ENCODE data around the gene ADRA1B.
A peak's percentile ranks its signal among the peaks of the same experiment; 100 is the strongest.

Gene ADRA1B

DNA sequence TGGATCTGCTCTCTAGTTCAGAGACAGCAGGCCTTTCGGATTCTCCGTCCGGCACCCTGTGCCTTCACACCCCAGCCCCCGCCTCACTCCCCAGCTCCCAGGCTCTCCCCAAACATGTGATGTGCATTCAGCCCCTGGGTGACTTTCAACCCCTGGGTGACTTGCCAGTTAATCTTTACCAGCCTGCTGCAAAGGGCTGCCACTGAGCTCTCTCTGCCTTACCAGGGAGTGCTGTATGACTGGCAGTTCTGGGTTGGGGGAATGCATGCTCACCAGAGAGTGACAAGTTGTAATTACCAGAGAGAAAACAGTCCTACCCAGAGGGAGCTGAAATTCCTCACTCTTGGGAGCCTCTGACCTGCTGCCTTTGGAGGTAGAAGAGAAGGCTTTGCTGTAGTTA lies 4.9 kb upstream of the ADRA1B start:
- Histone ChIP-seq H3K4me3 (ENCODE audit: low read length) (no peak overlapping the region), H3K9me3 (ENCODE audit: control insufficient read depth, low read length) (no peaks in the 10 kb centered on the region), H3K9ac (ENCODE audit: low read length) (peak overlapping the region; percentile 69), H3K4me1 (ENCODE audit: control insufficient read depth, insufficient read depth, low read length) (peaks cover 86% of the 10 kb centered on the region), H3K36me3 (ENCODE audit: control insufficient read depth, insufficient read depth, low read length, severe bottlenecking) (no peaks in the 10 kb centered on the region), H3K27me3 (replicated peaks; ENCODE audit: control insufficient read depth, insufficient read depth, low read length) (no peaks in the 10 kb centered on the region)
- DNase-seq (ENCODE audit: low read depth), result peak; percentile 19

GRCh38 chr5:159912033-159912800 lies 4.1 kb upstream of the ADRA1B start:
- Histone ChIP-seq H3K36me3 (ENCODE audit: control insufficient read depth, insufficient read depth, low read length, severe bottlenecking) (no peaks in the 10 kb centered on the region), H3K9me3 (ENCODE audit: control insufficient read depth, low read length) (no peaks in the 10 kb centered on the region), H3K4me1 (ENCODE audit: control insufficient read depth, insufficient read depth, low read length) (peaks cover 84% of the 10 kb centered on the region), H3K4me3 (ENCODE audit: low read length) (peak overlapping the region; percentile 45), H3K9ac (ENCODE audit: low read length) (peak overlapping the region; percentile 69), H3K27me3 (replicated peaks; ENCODE audit: control insufficient read depth, insufficient read depth, low read length) (no peaks in the 10 kb centered on the region)
- DNase-seq (ENCODE audit: low read depth), result peak; percentile 85

GRCh38 chr5:159913048-159913447 lies 3.2 kb upstream of the ADRA1B start:
- H3K27me3 ChIP-seq (replicated peaks; ENCODE audit: control insufficient read depth, insufficient read depth, low read length), result no peaks in the 10 kb centered on the region
- H3K9me3 ChIP-seq (ENCODE audit: control insufficient read depth, low read length), result no peaks in the 10 kb centered on the region
- H3K4me3 ChIP-seq (ENCODE audit: low read length), result peak overlapping the region; percentile 45
- DNase-seq (ENCODE audit: low read depth), result peak; percentile 93
- H3K4me1 ChIP-seq (ENCODE audit: control insufficient read depth, insufficient read depth, low read length), result peaks cover 81% of the 10 kb centered on the region
- H3K36me3 ChIP-seq (ENCODE audit: control insufficient read depth, insufficient read depth, low read length, severe bottlenecking), result no peaks in the 10 kb centered on the region
- peak overlapping the region; percentile 69 for H3K9ac ChIP-seq (ENCODE audit: low read length)

DNA sequence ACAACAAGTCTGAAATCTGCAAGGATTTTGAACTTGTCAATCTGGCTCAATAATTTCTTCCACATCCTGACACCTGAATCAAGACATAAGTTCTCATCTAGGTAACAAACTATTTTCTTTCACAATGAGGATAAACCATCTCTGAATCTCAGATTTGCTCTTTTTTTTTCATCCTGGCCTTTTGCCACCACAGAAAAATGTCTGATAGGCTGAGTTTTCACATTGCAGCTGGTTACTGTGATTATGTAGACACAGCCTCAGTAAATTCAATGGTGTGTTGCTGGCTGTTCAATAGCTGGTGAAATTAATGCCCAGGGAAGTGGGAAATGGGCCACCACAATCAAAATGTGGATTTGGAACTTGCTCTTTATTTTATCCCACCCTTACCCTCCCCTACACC lies 2.8 kb upstream of the ADRA1B start:
- H3K27me3 ChIP-seq (replicated peaks; ENCODE audit: control insufficient read depth, insufficient read depth, low read length), result no peaks in the 10 kb centered on the region
- no peak overlapping the region for H3K4me3 ChIP-seq (ENCODE audit: low read length)
- no peaks in the 10 kb centered on the region for H3K9me3 ChIP-seq (ENCODE audit: control insufficient read depth, low read length)
- H3K36me3 ChIP-seq (ENCODE audit: control insufficient read depth, insufficient read depth, low read length, severe bottlenecking), result no peaks in the 10 kb centered on the region
- peak overlapping the region; percentile 32 for H3K9ac ChIP-seq (ENCODE audit: low read length)
- peaks cover 81% of the 10 kb centered on the region for H3K4me1 ChIP-seq (ENCODE audit: control insufficient read depth, insufficient read depth, low read length)
- DNase-seq (ENCODE audit: low read depth), result peak; percentile 49

- Histone ChIP-seq H3K27me3 (replicated peaks; ENCODE audit: control insufficient read depth, insufficient read depth, low read length) (peaks cover 6% of the 10 kb centered on the region), H3K4me3 (ENCODE audit: low read length) (peak overlapping the region; percentile 77), H3K4me1 (ENCODE audit: control insufficient read depth, insufficient read depth, low read length) (peaks cover 49% of the 10 kb centered on the region), H3K9me3 (ENCODE audit: control insufficient read depth, low read length) (no peaks in the 10 kb centered on the region), H3K9ac (ENCODE audit: low read length) (peak overlapping the region; percentile 69), H3K36me3 (ENCODE audit: control insufficient read depth, insufficient read depth, low read length, severe bottlenecking) (no peaks in the 10 kb centered on the region)
- no peak for DNase-seq (ENCODE audit: low read depth)
Measured at GRCh38 chr5:159916841-159917761, 819 bp downstream of the ADRA1B start.

DNA sequence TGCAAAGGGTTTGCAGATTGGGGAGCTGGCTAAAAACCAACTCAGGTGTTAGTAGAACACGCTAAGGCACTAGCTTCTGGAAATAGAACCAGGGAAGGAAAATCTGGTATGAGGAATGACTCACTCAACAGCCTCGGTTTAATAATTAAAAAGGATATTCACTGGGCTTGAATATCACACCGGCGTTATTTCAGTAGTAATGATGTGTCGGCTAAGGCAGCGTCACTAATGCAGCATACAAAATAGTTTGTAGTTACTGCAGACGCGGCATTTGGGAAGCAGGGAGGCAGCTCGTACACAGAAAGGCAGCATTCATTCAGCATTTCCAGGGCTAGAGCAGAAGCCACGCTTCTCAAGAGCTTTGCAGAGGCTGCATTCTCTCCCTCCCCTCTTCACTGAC lies 1.7 kb downstream of the ADRA1B start:
- H3K4me1 ChIP-seq (ENCODE audit: control insufficient read depth, insufficient read depth, low read length), result peaks cover 40% of the 10 kb centered on the region
- H3K36me3 ChIP-seq (ENCODE audit: control insufficient read depth, insufficient read depth, low read length, severe bottlenecking), result no peaks in the 10 kb centered on the region
- H3K9ac ChIP-seq (ENCODE audit: low read length), result peak overlapping the region; percentile 63
- H3K9me3 ChIP-seq (ENCODE audit: control insufficient read depth, low read length), result no peaks in the 10 kb centered on the region
- H3K4me3 ChIP-seq (ENCODE audit: low read length), result peak overlapping the region; percentile 77
- H3K27me3 ChIP-seq (replicated peaks; ENCODE audit: control insufficient read depth, insufficient read depth, low read length), result peaks cover 6% of the 10 kb centered on the region
- no peak for DNase-seq (ENCODE audit: low read depth)

GRCh38 chr5:159921721-159922120 lies 5.4 kb downstream of the ADRA1B start:
- Histone ChIP-seq H3K4me1 (ENCODE audit: control insufficient read depth, insufficient read depth, low read length) (peaks cover 19% of the 10 kb centered on the region), H3K9me3 (ENCODE audit: control insufficient read depth, low read length) (no peaks in the 10 kb centered on the region), H3K36me3 (ENCODE audit: control insufficient read depth, insufficient read depth, low read length, severe bottlenecking) (no peaks in the 10 kb centered on the region), H3K4me3 (ENCODE audit: low read length) (no peak overlapping the region), H3K27me3 (replicated peaks; ENCODE audit: control insufficient read depth, insufficient read depth, low read length) (peaks cover 13% of the 10 kb centered on the region), H3K9ac (ENCODE audit: low read length) (no peak overlapping the region)
- DNase-seq (ENCODE audit: low read depth), result no peak

DNA sequence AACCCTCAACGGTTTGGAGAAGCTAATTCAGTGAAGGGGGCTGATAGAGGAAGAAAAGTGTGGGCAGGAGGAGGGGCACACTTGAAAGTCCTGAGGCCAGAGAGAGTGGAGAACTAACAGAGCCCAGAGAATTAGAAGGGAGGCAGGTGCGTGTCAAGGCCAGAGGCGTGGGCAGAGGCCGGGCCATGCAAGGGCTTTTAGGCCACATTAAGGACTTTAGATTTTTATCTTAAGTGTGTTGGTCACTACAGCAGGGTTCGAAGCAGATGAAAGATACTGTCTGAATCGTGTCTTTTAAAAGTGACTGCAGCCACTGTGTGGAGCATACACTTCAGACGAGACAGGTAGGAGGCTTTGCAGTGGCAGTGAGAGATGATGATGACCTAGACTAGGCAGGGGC lies 6.7 kb downstream of the ADRA1B start:
- Histone ChIP-seq H3K27me3 (replicated peaks; ENCODE audit: control insufficient read depth, insufficient read depth, low read length) (peaks cover 13% of the 10 kb centered on the region), H3K4me3 (ENCODE audit: low read length) (no peak overlapping the region), H3K9ac (ENCODE audit: low read length) (no peak overlapping the region), H3K4me1 (ENCODE audit: control insufficient read depth, insufficient read depth, low read length) (peaks cover 15% of the 10 kb centered on the region), H3K36me3 (ENCODE audit: control insufficient read depth, insufficient read depth, low read length, severe bottlenecking) (no peaks in the 10 kb centered on the region), H3K9me3 (ENCODE audit: control insufficient read depth, low read length) (no peaks in the 10 kb centered on the region)
- DNase-seq (ENCODE audit: low read depth), result no peak

GRCh38 chr5:159928122-159928909 lies 12.0 kb downstream of the ADRA1B start:
- peak; percentile 71 for DNase-seq (ENCODE audit: low read depth)
- H3K27me3 ChIP-seq (replicated peaks; ENCODE audit: control insufficient read depth, insufficient read depth, low read length), result peaks cover 7% of the 10 kb centered on the region
- H3K4me3 ChIP-seq (ENCODE audit: low read length), result peak overlapping the region; percentile 69

GRCh38 chr5:159929176-159929575 lies 12.9 kb downstream of the ADRA1B start:
- DNase-seq (ENCODE audit: low read depth), result no peak
- Histone ChIP-seq H3K4me3 (ENCODE audit: low read length) (peak overlapping the region; percentile 69), H3K9me3 (ENCODE audit: control insufficient read depth, low read length) (no peaks in the 10 kb centered on the region), H3K9ac (ENCODE audit: low read length) (peak overlapping the region; percentile 78), H3K4me1 (ENCODE audit: control insufficient read depth, insufficient read depth, low read length) (peaks cover 24% of the 10 kb centered on the region), H3K36me3 (ENCODE audit: control insufficient read depth, insufficient read depth, low read length, severe bottlenecking) (no peaks in the 10 kb centered on the region), H3K27me3 (replicated peaks; ENCODE audit: control insufficient read depth, insufficient read depth, low read length) (peaks cover 7% of the 10 kb centered on the region)

More at GRCh38 chr5:159928122-159928909, 12.0 kb downstream of the ADRA1B start:
- no peaks in the 10 kb centered on the region for H3K9me3 ChIP-seq (ENCODE audit: control insufficient read depth, low read length)
- H3K9ac ChIP-seq (ENCODE audit: low read length), result peak overlapping the region; percentile 78
- H3K36me3 ChIP-seq (ENCODE audit: control insufficient read depth, insufficient read depth, low read length, severe bottlenecking), result no peaks in the 10 kb centered on the region
- H3K4me1 ChIP-seq (ENCODE audit: control insufficient read depth, insufficient read depth, low read length), result peaks cover 21% of the 10 kb centered on the region
